HG03469 (cell line): ENCODE results near the gene FABP3.
"Not testable (repeated sequence)": the region's sequence is repeated elsewhere in the genome, so short reads cannot be mapped to it uniquely, and the experiment has no call there.

Experiments
- ATAC-seq: cut with Tn5 transposase; IDR thresholded peaks from one replicate; pipeline ENCODE4 v1.9.1; 2021; ENCODE audit warnings: mild to moderate bottlenecking, moderate library complexity, moderate number of reproducible peaks; ENCODE audit not compliant: unreplicated experiment

FABP3 gene

DNA sequence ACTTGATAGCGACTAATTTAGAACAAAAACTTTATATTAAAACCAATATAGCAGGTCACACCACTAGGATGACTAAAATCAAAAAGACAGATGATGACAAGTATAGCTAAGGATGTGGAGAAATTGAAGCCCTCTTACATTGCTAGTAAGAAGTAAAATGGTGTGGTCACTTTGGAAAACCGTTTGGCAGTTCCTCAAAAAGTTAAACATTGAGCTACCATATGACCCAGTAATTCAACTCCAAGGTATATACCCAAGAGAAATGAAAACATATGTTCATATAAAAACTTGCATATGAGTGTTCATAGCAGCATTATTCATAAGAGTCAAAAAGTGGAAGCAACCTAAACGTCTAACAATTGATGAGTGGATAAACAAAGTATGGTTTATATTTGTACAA lies 27.1 kb upstream of the FABP3 start:
- no peak for ATAC-seq

DNA sequence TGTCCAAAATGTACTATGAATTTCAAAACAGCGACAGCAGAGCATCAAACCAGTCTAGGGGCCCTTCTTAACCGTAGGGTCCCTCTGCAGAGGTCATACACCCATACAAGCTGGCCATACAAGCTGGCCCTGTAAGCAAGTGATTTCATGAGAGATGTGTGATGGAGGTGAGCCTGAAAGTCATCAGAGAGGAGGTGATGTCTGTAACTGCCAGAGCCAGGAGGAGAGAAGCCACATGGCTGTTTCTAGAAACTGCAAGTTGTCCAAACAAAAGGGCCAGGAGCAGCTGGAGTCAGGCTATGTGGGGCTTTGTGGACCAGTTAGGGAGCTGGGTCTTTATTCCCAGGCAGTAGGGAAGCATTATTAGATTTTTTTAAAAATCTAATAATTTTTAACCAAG lies 25.4 kb upstream of the FABP3 start:
- ATAC-seq, result no peak

DNA sequence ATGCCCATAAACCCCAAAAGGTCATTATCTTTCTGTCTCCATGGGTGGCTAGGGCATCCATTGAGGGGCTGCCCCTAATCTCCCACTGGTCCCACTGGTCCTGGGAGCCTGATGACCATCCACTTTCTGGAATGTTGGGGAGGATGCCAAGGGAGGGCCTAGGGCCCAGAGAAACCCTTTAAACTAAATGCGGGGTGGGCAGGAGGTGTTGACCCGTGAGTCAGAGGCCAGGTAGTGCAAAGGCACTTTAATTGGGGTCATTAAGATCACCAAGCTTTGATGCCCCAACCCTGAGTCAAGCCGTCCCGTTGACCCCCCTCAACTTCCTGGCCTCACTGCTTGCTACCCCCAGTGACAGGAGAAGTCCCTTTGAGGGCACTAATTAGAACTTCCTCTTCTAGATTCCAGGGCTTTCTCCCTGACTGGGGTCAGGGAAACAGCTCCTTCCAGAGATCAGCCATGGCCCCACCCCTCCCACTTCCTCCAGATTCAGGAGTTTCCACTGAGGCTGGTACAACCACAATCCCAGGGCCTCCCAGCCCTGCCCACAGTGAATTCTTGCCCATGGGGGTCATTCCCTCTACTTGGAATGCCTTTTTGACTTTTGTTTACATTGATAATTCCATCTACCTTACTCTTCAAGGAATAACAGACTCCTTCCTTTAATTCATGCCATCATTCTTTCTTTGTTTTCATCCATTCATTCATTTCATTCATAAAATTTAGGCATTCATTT lies 24.7 kb upstream of the FABP3 start:
- no peak for ATAC-seq

DNA sequence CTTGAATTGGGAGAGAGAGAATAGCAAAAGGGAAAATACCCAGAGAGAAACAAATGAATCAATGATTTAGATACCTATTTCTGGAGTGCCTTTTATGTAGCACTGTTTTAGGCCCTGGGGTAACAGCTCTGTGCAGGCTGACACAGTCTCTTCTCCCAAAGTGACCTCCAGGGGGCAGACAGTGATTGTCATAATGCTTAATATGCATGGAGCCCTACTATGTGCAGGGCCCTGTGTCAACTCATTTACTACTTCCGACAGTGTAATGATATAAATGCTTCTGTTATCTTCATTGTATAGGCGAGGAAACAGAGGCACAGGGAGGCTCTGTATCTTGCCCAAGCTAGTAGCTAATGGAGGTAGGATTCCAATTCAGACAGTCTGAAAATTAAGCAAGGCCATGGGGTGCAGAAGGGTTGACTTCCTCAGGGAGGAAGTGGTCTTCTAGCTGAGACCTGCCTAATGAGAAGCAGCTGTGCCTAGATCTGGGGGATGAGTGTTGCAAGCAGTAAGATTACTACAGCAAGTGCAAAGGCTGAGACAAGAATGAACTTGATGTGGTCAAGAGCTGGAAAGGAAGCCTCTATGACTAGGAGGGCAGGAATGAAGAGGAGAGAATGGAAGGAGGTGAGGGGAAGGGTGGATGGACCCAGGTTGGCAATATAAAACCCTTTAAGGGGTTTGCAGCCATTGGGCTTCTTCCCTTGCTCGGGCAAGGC lies 23.9 kb upstream of the FABP3 start:
- no peak for ATAC-seq

DNA sequence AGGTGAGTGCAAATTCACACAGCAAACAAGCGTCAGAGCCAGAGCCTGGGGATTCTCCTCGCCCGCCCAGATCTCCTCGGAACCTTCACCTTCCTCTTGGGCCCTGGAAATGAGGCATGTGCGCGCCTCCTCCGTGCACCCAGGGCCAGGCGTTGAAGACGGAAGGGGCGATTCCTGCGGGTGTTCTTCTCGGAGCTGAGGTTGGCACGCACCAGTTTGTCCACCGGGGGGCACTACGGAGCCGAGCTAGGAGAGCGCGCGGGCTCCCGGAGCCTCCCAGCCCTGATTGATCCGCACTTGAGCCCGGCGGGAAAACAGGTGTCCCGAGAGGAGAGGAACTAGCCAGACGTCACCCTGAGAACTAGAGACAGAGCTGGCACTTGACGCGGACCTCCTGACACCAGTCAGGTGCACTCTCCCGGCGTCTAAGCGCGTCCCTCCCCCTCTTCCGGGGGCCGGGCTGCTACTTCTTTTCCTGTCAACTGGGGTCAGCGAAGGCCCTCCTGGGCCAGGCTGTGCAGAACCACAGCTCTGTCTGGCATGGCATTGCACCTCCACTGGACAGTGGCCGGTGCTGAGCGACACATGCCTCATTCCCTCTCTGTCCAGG lies 21.8 kb upstream of the FABP3 start:
- no peak for ATAC-seq

DNA sequence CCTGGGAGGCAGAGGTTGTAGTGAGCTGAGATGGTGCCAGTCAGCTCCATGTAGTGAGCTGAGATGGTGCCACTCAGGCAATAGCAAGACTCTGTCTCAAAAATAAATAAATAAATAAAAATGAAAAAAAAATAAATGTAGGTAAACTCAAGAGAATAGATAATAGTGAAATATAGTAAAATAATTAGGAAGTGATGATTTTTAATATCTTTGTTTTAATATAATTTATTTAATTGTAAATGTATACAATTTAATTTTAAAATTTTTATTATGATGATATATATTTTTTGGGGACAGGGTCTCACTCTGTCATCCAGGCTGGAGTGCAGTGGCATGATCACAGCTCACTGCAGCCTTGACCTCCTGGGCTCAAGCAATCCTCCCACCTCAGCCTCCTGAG lies 20.6 kb upstream of the FABP3 start:
- ATAC-seq, result no peak

DNA sequence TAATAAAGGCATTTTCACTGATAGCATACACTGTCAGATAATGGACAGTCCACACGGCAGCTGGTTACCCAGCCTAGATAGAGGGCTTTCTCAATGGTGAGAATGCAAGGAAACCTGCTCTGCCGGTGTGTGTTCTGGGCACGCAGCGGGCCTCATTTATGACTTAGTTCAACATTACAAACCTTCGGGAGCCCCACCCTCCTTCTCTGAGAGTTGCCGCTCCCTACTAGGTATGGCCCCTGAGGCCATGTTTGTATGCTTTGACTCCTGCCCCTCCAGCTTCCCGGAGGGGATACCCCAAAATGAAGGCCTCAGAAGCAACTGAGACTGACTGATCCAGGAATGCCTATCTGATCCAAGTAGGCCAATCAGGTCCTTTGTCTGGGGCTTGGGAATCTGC lies 17.2 kb upstream of the FABP3 start:
- no peak for ATAC-seq

DNA sequence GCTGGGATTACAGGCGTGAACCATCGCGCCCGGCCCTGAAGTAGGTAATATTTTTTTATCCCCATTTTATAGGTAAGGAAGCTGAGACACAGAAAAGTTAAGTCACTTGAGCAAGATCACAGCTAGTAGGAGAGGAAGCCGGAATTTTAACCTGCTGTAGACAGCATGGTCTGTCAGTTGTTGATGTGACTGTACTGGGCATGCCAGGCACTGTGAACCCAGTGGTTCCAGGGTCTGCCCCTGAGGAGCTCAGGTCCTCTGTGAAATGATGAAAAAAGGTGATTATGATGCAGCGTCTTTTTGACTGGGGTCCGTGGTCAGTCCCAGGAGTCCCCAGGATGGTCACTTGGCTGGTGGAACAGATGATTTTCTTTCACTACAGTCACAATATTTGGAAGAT lies 16.7 kb upstream of the FABP3 start:
- no peak for ATAC-seq

DNA sequence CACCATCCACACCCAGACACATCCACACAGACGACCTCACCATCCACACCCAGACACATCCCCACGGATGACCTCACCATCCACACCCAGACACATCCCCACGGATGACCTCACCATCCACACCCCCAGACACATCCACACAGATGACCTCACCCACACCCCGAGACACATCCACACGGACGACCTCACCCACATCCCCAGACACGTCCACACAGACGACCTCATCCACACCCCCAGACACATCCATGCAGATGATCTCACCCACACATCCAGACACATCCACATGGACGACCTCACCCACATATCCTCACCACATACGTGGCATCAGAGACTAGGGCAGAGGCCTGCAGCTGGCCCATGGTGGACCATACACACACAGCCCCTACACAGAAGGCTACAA lies 14.7 kb upstream of the FABP3 start:
- ATAC-seq, result no peak

DNA sequence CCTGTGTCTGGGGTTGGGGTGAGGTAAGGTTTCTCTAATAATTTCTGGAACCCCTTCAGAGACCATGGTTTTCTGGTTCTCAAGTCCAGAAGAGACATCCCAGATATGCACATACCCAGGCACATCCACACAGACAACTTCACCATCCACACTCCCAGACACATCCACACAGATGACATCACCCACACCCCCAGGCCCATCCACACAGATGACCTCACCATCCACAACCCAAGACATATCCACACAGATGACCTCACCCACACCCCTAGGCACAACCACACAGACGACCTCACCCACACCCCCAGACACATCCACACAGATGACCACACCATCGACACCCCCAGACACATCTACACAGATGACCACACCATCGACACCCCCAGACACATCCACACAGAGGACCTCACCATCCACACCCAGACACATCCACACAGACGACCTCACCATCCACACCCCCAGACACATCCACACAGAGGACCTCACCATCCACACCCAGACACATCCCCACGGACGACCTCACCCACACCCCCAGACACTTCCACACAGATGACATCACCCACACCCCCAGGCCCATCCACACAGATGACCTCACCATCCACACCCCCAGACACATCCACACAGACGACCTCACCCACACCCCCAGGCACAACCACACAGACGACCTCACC lies 13.8 kb upstream of the FABP3 start:
- not testable (repeated sequence) for ATAC-seq

DNA sequence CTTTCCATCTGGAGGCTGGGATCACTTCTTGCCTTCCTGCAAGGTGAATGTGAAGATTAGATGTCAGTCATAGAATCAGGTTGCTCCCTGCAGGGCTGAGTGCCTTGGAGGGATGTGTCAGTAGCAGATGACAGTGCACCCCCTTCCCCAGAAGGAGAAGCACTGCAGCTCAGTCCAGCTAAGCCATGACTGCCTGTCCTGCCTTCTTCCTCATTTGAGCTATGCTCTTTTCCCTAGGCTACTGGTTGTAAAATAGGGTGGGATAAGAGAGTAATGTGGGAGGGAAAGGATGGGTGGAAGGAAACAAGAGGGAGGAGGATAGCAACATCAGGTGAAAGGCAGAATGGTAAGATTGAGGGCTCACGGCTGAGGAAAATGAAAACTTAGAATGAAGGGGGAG lies 11.1 kb upstream of the FABP3 start:
- no peak for ATAC-seq

DNA sequence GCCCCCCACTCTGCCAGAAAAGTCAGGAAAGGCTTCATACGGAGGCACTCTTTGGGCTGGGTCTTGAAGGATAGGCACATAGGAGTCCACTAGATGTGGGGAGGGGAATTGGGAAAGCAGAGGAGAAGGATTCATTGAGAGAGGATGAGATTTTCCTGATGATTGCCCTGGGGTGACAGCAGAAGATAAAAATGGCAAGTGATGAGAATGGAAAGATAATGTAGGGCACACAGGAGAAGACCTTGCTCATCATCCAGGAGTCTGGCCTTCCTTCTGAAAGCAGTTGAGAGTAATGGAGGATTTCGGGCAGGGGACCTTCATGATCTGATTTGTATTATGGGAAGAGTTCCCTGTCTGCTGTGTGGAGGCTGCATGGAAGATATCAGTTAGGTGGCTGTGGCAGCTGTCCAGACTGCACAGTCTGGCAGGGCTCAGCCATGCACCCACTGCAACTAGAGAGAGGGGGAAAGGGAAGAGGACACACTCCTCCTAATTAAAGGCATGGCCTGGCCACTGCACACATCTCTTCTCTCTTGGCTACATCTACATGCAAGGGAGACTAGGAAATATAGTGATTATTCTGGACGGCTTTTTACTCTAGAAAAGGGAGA lies 9.6 kb upstream of the FABP3 start:
- no peak for ATAC-seq

DNA sequence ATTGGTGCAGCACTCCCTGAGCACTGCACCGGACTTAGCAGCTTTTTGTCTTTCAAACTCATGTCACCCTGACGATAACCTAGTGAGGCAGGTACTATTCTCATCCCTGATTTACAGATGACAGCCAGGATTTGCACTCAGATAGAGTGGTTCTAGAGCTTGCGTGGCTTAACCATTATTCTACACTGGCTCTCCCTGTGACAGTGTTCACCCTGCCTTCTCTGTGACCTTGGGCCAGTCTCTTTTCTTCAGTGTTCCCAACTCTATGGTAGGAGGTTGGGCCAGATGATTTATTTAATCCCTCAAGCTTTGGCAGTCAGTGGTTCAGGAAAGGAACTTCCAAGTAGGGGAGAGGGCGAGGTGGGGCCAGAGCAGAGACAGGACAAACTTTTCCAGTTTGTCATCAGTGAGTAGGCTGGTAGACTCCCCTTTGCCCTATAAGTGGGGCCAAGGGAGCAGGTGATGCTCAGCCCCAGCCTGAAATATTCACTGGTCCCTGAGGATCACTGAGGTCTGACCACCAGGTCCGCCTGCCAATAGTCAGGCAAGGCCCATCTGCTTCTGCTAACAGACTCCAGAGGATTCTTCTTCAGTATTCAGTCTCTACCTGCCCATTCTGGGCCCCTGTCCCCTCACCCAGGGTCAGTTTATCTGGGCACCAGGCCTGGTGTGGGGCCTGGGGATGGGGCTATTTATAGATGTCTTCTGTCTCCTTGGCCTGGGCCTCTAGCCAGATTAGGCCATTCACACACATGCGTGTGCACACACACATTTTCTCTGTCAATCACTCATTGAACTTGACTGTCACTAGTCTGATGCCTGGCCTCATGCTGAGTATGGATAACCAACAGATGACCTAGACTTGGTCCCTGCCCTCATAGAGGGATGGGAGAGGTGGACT lies 8.8 kb upstream of the FABP3 start:
- ATAC-seq, result no peak

DNA sequence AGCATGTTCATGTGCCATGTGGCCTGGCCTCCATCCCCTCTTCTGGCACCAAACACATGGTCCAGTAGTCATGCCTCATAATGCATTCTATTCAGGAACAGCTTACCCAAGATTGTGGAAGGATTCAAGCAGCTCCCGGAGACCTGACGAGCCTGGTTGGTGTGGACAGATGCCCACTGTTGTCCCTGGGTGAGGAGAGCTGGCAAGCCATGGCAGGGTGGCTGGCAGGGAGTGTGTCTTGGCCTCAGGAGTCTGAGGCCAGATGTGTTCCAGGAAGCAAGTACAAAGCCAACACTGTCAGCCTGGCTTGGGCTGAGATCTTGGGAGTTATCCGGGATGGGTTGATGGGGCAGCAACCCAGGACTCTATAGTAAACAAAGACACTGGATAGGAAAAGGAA lies 7.3 kb upstream of the FABP3 start:
- no peak for ATAC-seq

DNA sequence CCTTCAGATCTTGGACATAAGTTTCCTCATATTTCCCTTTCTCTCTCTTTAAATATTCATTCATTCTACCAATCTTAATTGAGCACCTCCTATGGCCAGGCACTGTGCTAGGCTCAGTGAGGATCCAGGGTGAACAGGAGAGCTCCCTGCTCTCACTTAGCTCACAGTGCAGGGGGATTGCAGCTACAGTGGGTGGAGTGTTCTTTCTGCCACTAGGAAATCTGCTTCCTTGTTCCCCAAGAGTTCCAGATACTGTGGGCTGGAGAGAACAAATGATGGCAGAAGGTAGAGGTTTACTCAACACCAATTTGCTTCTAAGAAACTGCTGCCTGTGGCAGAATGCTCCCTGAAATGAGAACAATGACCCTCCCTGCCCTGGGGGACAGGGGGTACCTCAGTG lies 5.1 kb upstream of the FABP3 start:
- no peak for ATAC-seq

DNA sequence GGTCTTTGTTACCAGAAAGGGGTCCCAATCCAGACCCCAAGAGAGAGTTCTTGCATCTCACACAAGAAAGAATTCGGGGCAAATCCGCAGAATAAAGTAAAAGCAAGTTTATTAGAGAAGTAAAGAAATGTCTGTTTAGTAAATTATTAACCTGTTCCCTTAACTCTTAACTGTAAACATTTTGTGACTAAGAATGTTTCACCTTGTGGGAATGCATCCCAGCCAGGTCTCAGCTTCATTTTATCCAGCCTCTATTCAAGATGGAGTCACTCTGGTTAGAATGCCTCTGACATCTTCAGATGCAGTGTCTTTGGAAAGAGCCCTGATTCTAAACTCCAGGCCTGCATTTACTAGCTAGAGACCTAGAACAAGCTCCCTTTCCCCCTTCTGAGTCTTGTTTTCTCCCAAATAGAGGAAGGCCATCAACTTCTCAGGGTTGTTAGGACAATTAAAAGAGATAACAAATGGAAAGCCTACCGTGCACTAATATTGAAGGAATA lies 4.5 kb upstream of the FABP3 start:
- no peak for ATAC-seq

DNA sequence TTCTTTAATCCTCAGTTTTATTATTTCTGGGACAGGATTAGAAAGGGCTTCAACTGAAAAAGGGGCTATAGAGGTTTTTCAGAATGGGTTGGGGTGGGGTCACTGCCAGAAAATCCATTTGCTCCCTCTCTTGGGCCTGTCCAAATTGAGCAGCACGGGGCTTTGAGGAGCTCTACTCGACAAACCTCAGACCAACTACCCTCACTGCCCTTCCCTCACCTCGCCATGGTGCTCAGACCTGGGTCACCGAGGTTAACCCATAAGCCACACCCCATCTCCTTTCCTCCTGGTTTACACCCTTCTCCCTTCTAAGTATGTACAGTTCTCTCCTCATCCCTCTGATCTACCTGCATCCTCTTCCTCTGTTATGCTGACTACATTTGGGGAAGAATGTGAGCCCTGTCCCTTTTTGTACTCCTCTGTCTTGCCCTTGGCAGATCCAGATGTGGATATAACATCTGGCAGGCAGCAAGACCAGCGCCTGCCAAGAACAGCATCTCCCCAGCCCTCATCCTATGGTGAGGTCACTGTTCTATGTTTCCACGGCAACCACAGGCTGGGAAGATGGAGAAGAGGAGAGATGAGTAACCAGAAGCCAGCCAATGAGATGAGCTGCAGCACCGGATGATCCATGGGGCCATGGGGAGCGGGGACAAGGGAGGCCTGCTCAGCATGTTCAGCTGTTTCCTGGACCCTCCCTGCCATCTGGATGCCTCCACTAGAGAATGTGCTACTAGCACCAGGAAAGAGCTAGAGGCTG lies 3.7 kb upstream of the FABP3 start:
- ATAC-seq, result no peak

DNA sequence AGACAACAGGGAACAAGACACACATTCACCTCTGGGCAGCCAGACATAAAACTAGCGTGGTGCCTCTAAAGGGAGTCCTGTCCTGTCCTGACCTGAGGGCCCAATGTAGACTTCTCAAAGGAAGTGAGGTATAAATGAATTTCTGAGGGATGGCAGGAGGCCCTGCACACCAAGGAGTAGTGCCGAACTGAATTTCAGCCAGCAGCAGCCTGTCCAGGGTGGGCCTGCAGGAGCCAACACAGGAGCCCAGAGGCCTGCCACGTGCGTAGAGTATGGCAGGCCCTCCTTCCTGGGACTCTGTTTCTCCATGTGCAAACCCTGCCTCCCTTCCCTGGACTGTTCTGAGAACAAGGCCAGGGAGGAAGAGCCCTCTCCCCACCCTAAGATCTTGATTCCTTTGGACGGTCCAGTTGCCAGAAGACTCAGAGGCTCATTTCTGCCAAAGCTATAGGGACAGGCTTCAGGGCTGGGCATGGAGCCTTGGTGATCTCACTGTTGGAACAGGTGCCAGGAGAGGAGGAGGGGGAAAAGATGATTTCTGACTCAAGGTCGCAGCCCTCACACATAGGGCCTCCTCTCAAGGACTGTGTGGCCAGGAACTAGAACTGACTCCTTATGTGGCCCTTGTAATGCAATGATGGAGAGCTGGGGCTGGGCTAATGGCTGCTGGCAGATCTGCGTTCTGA lies 1.8 kb upstream of the FABP3 start:
- ATAC-seq, result no peak
